ENCODE results near the gene EPS8L2.

- TF ChIP-seq POLR2AphosphoS5 (IDR thresholded peaks at IDR 0.05; ENCODE audit: borderline replicate concordance, low read depth, low read length) (no peak), EZH2 (IDR thresholded peaks at IDR 0.05) (no peak), FOXP2 (optimal IDR thresholded peaks at IDR 0.05; ENCODE audit: control extremely low read depth, extremely low read length, insufficient read depth) (no peak)
Observed at GRCh38 chr11:770642-771616, 64.9 kb downstream of the EPS8L2 start.
